ENCODE measurements around the gene CIRBP.
A peak's percentile ranks its signal among the peaks of the same experiment; 100 is the strongest.
"Not testable (repeated sequence)": the region's sequence is repeated elsewhere in the genome, so short reads cannot be mapped to it uniquely, and the experiment has no call there.

The CIRBP gene

DNA sequence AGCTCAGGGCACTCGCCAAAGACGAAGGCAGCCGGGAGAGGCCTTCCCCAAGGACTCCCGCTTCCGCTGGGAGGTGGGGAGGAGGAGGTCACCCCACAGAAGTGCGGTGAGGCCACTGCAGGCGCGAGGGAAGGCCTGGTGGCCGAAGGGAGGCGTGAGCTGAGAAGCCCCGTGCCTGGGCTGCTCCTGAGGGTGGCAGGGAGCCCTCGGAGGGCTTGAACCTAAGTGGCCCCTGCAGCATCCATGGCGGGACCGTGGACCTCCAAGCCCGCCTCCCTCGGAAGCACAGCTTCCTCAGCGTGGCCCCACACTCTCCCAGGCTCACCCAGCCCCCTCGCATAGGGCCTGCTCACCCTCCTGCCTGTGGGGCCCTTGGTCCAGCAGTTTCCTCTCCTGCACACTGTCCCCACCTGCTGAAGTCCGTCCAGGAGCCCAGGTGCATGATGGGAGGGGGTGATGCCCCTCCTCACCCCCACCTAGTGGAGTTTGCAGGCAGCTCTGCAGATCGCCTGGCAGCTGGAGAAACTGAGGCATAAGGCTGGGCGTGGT is 42.5 kb downstream of the CIRBP start:
- H3K9ac ChIP-seq (ENCODE audit: low read length in 5 of 5) = no peak overlapping the region
- H3K4me1 ChIP-seq (ENCODE audit: control insufficient read depth in 5 of 5, insufficient read depth in 5 of 5, low read length in 5 of 5) = peaks cover 0 to 10% (median 8%) of the 10 kb centered on the region in 5 donors
- no peaks in the 10 kb centered on the region for H3K36me3 ChIP-seq (ENCODE audit: control insufficient read depth in 5 of 5, insufficient read depth in 5 of 5, low read length in 5 of 5)
- H3K27ac ChIP-seq (ENCODE audit: low read depth, low read length) = no peak overlapping the region
- no peak overlapping the region for H3K4me3 ChIP-seq (ENCODE audit: low read depth in 1 of 5, low read length in 5 of 5)
- no peaks in the 10 kb centered on the region for H3K9me3 ChIP-seq (ENCODE audit: control insufficient read depth in 5 of 5, low read length in 5 of 5)
- peaks cover 27 to 50% (median 47%) of the 10 kb centered on the region in 5 donors for H3K27me3 ChIP-seq (ENCODE audit: control insufficient read depth in 5 of 5, insufficient read depth in 4 of 5, low read length in 5 of 5)

DNA sequence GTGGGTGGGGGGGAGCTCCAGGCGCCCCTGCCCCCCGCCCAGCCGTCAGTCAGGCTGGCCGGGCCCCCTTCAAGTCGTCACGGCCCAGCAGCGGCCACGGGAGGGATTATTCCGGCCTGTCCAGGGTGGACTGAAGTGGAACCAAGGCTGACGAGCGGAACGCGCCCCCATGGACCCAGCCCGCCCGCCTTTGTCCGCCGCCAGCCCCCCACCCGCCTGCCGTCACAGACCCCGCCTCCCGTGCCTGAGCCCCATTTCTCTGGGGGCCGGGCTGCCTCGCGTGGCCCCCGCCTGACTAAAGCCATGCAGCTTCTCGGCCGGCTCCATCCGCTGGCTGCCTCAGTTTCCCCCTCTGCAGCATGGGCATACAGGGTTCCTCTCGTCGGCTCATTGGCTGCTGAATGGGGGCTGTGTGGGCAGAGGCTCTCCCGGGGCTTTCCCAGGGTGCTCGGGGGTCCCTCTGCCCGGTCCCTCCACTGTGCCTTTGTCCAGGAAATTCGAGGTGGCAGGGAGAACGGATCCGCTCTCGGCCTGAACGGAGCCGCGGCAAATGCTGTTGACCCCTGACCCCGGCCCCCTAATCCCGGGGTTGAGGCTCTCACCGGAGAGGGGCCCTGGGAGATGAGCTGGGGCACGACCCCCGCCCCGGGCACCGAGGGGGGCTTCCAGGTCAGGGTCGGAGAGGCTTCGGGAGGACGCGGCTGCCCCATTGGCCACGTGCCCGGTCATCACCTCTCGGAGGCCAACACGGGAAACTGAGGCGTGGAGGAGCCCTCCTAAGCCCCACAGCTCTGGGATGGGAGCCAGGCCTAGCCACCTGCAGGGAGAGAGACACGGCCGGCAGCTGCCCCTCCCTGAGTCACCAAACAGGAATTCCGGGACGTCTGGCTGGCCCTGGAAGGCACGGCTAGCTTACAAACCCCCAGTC is 43.9 kb downstream of the CIRBP start:
- Histone ChIP-seq H3K27ac (ENCODE audit: low read depth, low read length) (no peak overlapping the region), H3K27me3 (ENCODE audit: control insufficient read depth in 5 of 5, insufficient read depth in 4 of 5, low read length in 5 of 5) (peaks cover 33 to 60% (median 56%) of the 10 kb centered on the region in 5 donors), H3K4me3 (ENCODE audit: low read depth in 1 of 5, low read length in 5 of 5) (no peak overlapping the region), H3K9ac (ENCODE audit: low read length in 5 of 5) (no peak overlapping the region), H3K9me3 (ENCODE audit: control insufficient read depth in 5 of 5, low read length in 5 of 5) (no peaks in the 10 kb centered on the region), H3K36me3 (ENCODE audit: control insufficient read depth in 5 of 5, insufficient read depth in 5 of 5, low read length in 5 of 5) (no peaks in the 10 kb centered on the region), H3K4me1 (ENCODE audit: control insufficient read depth in 5 of 5, insufficient read depth in 5 of 5, low read length in 5 of 5) (peaks cover 0 to 10% (median 8%) of the 10 kb centered on the region in 5 donors)

DNA sequence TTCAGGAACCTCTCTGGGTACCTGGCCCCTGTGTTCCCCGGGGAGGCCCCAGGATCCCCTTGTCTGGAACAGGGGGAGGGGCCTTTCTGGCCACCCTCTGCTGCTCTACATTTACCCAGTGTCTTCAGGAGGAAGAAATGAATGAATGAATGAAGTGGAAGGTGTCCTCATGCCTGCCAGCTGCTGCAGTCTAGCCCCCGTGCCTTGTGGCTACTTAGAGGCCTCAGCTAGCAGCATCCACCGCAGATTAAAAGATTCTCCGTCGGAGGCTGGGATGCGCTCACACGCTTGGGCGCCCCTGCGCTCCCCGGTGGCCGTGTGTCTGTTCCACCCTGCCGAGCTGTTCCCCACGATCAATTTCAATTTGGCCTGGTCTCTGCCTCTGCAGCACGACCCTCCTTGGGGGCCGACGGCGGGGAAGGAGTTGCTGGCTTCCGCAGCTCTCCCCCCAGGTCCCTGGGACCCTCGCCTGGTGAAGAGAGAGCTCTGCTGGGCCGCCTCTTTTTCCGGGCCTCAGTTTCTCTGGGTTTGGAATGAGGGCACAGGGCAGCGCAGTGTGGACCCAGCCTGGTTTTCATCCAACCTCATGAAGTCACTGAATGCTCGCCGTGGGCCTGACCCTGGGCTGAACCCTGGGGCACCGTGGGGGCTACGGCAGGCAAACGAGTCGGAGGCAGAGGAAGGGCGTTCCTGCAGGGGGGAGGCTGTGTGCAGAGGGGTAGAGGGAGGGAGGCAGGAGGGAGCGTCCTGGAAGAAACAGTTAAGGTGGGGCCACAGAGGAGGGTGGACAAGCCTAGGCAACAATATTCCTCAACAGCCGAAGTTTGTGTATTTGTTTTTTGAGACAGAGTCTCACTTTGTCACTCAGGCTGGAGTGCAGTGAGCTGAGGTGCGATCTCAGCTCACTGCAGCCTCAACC is 44.8 kb downstream of the CIRBP start:
- peaks cover 38 to 66% (median 61%) of the 10 kb centered on the region in 5 donors for H3K27me3 ChIP-seq (ENCODE audit: control insufficient read depth in 5 of 5, insufficient read depth in 4 of 5, low read length in 5 of 5)
- peaks cover 0 to 10% (median 8%) of the 10 kb centered on the region in 5 donors for H3K4me1 ChIP-seq (ENCODE audit: control insufficient read depth in 5 of 5, insufficient read depth in 5 of 5, low read length in 5 of 5)

DNA sequence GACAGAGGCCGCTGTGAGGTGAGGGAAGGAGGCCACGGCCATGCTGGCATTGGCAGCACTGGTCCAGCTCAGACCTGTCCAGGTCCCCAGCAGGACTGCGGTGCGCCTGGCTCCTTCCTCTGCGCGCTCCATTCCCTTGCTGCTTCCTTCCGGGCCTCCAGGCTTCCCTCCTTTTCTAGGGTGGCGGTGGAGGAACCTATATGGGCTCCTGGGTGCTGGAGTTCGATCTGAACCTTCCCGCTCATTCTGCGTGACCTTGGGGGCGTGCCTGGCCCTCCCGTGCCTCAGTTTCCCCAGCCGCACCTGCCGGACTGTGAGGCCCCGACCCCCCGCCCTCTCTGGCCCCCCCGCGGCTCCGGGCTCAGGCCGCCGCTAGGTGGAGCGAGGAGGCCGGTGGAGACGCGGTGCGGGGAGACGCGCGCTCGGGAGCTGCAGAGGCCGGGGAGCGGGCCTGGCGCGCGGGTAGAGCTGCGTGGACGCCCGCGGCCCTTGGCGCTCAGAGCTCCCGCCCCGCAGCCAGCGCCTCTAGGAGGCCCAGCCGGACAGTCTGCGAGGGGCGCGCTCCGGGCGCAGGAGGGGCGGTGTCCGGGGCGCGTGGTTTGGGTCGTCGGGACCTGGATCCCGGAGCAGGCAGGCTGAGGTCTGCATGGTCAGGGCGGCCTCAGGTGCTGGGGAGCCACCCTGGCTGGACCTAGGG is 46.5 kb downstream of the CIRBP start:
- H3K27me3 ChIP-seq (ENCODE audit: control insufficient read depth in 5 of 5, insufficient read depth in 4 of 5, low read length in 5 of 5) = peaks cover 33 to 56% (median 51%) of the 10 kb centered on the region in 5 donors
- H3K36me3 ChIP-seq (ENCODE audit: control insufficient read depth in 5 of 5, insufficient read depth in 5 of 5, low read length in 5 of 5) = no peaks in the 10 kb centered on the region
- peaks cover 0 to 11% (median 9%) of the 10 kb centered on the region in 5 donors for H3K4me1 ChIP-seq (ENCODE audit: control insufficient read depth in 5 of 5, insufficient read depth in 5 of 5, low read length in 5 of 5)
- H3K27ac ChIP-seq (ENCODE audit: low read depth, low read length) = no peak overlapping the region
- H3K4me3 ChIP-seq (ENCODE audit: low read depth in 1 of 5, low read length in 5 of 5) = peak overlapping the region in 3 of 5 donors; percentile 35 to 49 (median 47)
- H3K9me3 ChIP-seq (ENCODE audit: control insufficient read depth in 5 of 5, low read length in 5 of 5) = no peaks in the 10 kb centered on the region
- no peak overlapping the region for H3K9ac ChIP-seq (ENCODE audit: low read length in 5 of 5)

More for the DNA sequence above, 44.8 kb downstream of the CIRBP start:
- Histone ChIP-seq H3K9ac (ENCODE audit: low read length in 5 of 5) (no peak overlapping the region), H3K27ac (ENCODE audit: low read depth, low read length) (no peak overlapping the region), H3K36me3 (ENCODE audit: control insufficient read depth in 5 of 5, insufficient read depth in 5 of 5, low read length in 5 of 5) (no peaks in the 10 kb centered on the region), H3K9me3 (ENCODE audit: control insufficient read depth in 5 of 5, low read length in 5 of 5) (no peaks in the 10 kb centered on the region), H3K4me3 (ENCODE audit: low read depth in 1 of 5, low read length in 5 of 5) (no peak overlapping the region)

DNA sequence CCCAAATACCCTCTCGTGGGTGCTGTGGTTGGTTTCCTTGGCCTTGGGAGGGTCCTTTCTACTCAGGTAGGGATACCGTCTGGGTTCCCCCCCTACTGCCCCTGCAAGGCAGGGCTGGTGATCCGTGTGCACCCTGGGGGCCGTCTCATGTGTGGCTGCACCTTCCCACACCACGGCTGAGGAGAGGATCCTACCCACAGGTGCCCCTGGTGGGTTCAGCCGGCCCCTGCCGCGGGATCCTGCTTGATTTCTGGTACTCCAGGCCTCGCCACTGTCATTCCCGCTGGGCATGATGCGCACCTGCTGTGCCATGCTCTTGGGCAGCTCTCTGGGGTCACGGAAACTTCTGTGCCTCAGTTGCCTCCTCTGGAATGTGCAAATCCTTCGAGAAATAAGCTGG is 47.3 kb downstream of the CIRBP start:
- H3K4me1 ChIP-seq (ENCODE audit: control insufficient read depth in 5 of 5, insufficient read depth in 5 of 5, low read length in 5 of 5) = peaks cover 0 to 11% (median 9%) of the 10 kb centered on the region in 5 donors
- no peaks in the 10 kb centered on the region for H3K9me3 ChIP-seq (ENCODE audit: control insufficient read depth in 5 of 5, low read length in 5 of 5)
- H3K27me3 ChIP-seq (ENCODE audit: control insufficient read depth in 5 of 5, insufficient read depth in 4 of 5, low read length in 5 of 5) = peaks cover 33 to 56% (median 50%) of the 10 kb centered on the region in 5 donors
- H3K9ac ChIP-seq (ENCODE audit: low read length in 5 of 5) = no peak overlapping the region
- H3K27ac ChIP-seq (ENCODE audit: low read depth, low read length) = no peak overlapping the region
- H3K4me3 ChIP-seq (ENCODE audit: low read depth in 1 of 5, low read length in 5 of 5) = no peak overlapping the region
- H3K36me3 ChIP-seq (ENCODE audit: control insufficient read depth in 5 of 5, insufficient read depth in 5 of 5, low read length in 5 of 5) = no peaks in the 10 kb centered on the region

DNA sequence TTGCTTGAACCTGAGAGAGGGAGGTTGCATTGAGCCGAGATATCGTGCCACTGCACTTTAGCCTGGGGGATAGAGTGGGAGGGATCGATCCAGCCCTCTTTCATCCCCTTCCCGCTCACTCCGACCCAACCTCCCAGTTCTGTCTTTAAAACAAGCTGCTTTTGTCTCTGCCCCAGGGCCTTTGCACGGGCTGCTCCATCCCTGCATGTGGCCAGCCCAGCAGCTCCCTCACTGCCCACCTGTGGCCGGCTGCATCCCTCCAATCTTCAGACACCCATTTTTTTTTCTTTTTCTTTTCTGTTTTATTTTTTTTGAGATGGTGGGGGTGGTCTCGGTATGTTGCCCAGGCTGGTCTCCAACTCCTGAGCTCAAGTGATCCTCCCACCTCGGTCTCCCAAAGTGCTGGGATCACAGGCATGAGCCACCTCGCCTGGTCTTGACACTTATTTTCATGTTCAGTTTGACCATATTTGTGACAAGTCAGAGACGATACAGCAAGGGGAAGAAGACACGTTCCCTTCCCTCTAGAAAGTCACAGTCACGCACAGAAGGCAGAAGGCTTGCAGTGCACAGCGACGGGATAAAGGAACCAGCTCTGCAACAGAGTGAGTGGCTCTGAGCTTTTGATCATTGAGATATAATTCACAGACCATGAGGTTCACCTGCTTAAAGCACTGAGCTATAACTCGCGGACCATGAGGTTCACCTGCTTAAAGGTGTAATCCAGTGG is 48.3 kb downstream of the CIRBP start:
- Histone ChIP-seq H3K9me3 (ENCODE audit: control insufficient read depth in 5 of 5, low read length in 5 of 5) (no peaks in the 10 kb centered on the region), H3K36me3 (ENCODE audit: control insufficient read depth in 5 of 5, insufficient read depth in 5 of 5, low read length in 5 of 5) (no peaks in the 10 kb centered on the region), H3K4me1 (ENCODE audit: control insufficient read depth in 5 of 5, insufficient read depth in 5 of 5, low read length in 5 of 5) (peaks cover 0 to 11% (median 9%) of the 10 kb centered on the region in 5 donors), H3K4me3 (ENCODE audit: low read depth in 1 of 5, low read length in 5 of 5) (no peak overlapping the region), H3K27me3 (ENCODE audit: control insufficient read depth in 5 of 5, insufficient read depth in 4 of 5, low read length in 5 of 5) (peaks cover 33 to 58% (median 52%) of the 10 kb centered on the region in 5 donors), H3K27ac (ENCODE audit: low read depth, low read length) (no peak overlapping the region), H3K9ac (ENCODE audit: low read length in 5 of 5) (no peak overlapping the region)

DNA sequence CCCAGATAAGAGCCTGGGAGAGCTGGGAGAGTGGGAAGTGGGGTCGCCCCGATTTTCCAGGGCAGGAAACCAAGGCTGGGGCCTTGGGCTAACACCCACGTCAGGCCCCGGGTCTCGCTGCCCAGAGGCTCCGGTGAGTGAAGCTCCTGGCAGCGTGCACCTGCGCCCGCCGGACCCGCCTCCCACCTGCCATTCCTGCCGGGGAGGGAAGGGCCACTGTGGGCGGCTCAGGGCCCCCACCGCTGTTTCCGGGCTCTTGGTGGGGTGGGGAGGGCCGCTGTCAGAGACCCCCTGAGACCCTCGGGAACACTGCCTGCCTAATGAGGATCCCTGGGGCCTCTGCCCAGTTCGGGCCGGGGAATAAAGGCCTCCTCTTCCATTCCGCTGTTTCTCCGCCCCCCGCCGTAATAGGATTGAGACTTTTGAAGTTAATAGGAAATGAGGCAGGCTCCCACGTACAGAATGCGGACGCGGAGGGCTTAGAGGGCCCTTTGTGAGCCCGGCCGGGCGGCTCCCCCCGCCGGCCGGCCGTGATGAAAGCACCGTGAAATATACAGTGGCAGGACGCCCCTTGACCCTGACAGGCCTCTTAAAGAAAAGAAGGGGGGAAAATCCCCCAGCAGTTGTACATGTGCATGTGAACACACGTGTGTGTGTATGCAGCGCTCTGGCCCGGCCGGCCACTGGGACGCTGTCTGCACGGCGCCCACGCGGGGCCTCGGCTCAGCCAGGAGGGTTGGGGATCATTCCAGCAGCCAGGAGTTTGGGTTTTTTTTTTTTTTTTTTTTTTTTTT is 49.7 kb downstream of the CIRBP start:
- Histone ChIP-seq H3K4me3 (ENCODE audit: low read depth in 1 of 5, low read length in 5 of 5) (no peak overlapping the region), H3K27me3 (ENCODE audit: control insufficient read depth in 5 of 5, insufficient read depth in 4 of 5, low read length in 5 of 5) (peaks cover 23 to 57% (median 45%) of the 10 kb centered on the region in 5 donors), H3K4me1 (ENCODE audit: control insufficient read depth in 5 of 5, insufficient read depth in 5 of 5, low read length in 5 of 5) (peaks cover 0 to 11% (median 9%) of the 10 kb centered on the region in 5 donors), H3K27ac (ENCODE audit: low read depth, low read length) (no peak overlapping the region), H3K9me3 (ENCODE audit: control insufficient read depth in 5 of 5, low read length in 5 of 5) (no peaks in the 10 kb centered on the region), H3K9ac (ENCODE audit: low read length in 5 of 5) (no peak overlapping the region), H3K36me3 (ENCODE audit: control insufficient read depth in 5 of 5, insufficient read depth in 5 of 5, low read length in 5 of 5) (no peaks in the 10 kb centered on the region)

DNA sequence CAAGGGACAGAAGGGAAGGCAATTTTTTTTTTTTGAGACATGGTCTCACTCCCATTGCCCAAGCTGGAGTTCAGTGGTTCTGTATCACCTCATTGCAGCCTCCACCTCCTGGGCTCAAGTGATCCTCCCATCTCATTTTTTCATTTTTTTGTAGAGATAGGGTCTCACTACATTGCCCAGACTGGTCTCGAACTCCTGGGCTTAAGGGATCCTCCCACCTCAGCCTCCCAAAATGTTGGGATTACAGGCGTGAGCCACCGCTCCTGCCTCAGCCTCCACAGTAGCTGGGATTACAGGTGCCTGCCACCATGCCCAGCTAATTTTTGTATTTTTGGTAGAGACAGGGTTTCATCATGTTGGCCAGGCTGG is 51.1 kb downstream of the CIRBP start:
- H3K36me3 ChIP-seq (ENCODE audit: control insufficient read depth in 5 of 5, insufficient read depth in 5 of 5, low read length in 5 of 5); H3K9me3 ChIP-seq (ENCODE audit: control insufficient read depth in 5 of 5, low read length in 5 of 5); H3K4me3 ChIP-seq (ENCODE audit: low read depth in 1 of 5, low read length in 5 of 5); H3K27ac ChIP-seq (ENCODE audit: low read depth, low read length); H3K9ac ChIP-seq (ENCODE audit: low read length in 5 of 5): not testable (repeated sequence)
- Histone ChIP-seq H3K27me3 (ENCODE audit: control insufficient read depth in 5 of 5, insufficient read depth in 4 of 5, low read length in 5 of 5) (peaks cover 22 to 56% (median 41%) of the 10 kb centered on the region in 5 donors), H3K4me1 (ENCODE audit: control insufficient read depth in 5 of 5, insufficient read depth in 5 of 5, low read length in 5 of 5) (peaks cover 0 to 19% (median 18%) of the 10 kb centered on the region in 5 donors)
